Neural progenitor cell (in vitro differentiated cells): ENCODE measurements around the gene ITGB8. TPM values are rescaled to one million over a fixed set of nuclear protein-coding genes. Genes with fewer than 3 reads are reported as not detected.

ENCODE experiments used
- DNase-seq: peaks from one replicate; pipeline ENCODE4 v3.0.0-alpha.2; 2016; ENCODE audit warnings: low spot score
- H2AFZ ChIP-seq: fragments of 200-600 bp; sonication (generic); replicated peaks from 2 replicates; pipeline ENCODE4 v1.6.1; 2016; ENCODE audit warnings: antibody characterized with exemption
- H3F3A ChIP-seq: fragments of 200-600 bp; sonication (generic); 2 replicates; pipeline ENCODE4 v1.6.1; 2016; ENCODE audit warnings: antibody characterized with exemption, low read depth
- H3K27ac ChIP-seq: fragments of 200-600 bp; sonication (generic); 2 replicates; pipeline ENCODE4 v1.5.1; 2016; ENCODE audit warnings: mild to moderate bottlenecking
- H3K27me3 ChIP-seq: fragments of 200-600 bp; sonication (generic); 2 replicates; pipeline ENCODE4 v1.6.1; 2016; ENCODE audit warnings: mild to moderate bottlenecking, moderate library complexity
- H3K36me3 ChIP-seq: fragments of 200-600 bp; sonication (generic); 2 replicates; pipeline ENCODE4 v1.5.1; 2016
- H3K4me1 ChIP-seq: fragments of 200-600 bp; sonication (generic); 2 replicates; pipeline ENCODE4 v1.6.1; 2016; ENCODE audit warnings: mixed run types
- H3K4me2 ChIP-seq: fragments of 200-600 bp; sonication (generic); 2 replicates; pipeline ENCODE4 v1.6.1; 2016
- H3K4me3 ChIP-seq: fragments of 200-600 bp; sonication (generic); 2 replicates; pipeline ENCODE4 v1.5.1; 2016
- H3K79me2 ChIP-seq: fragments of 200-600 bp; sonication (generic); 2 replicates; pipeline ENCODE4 v1.6.1; 2016; ENCODE audit warnings: low read depth
- H3K9ac ChIP-seq: fragments of 200-600 bp; sonication (generic); 2 replicates; pipeline ENCODE4 v1.6.1; 2016
- H3K9me3 ChIP-seq: fragments of 200-600 bp; sonication (generic); 2 replicates; pipeline ENCODE4 v1.5.1; 2016; ENCODE audit warnings: low read depth
- H4K20me1 ChIP-seq: fragments of 200-600 bp; sonication (generic); 2 replicates; pipeline ENCODE4 v1.6.1; 2016; ENCODE audit warnings: low read depth
- H3K27ac Mint-ChIP-seq: 3 replicates; pipeline ENCODE4 v1.8.0; 2021; ENCODE audit warnings: mixed read lengths
- H3K27me3 Mint-ChIP-seq: 2 replicates; pipeline ENCODE4 v1.8.0; 2022; ENCODE audit warnings: low read depth, mild to moderate bottlenecking, inconsistent platforms, moderate library complexity, mixed read lengths; ENCODE audit not compliant: insufficient read depth
- H3K36me3 Mint-ChIP-seq: 3 replicates; pipeline ENCODE4 v1.8.0; 2021; ENCODE audit warnings: mixed read lengths
- H3K4me1 Mint-ChIP-seq: 3 replicates; pipeline ENCODE4 v1.8.0; 2021; ENCODE audit warnings: mixed read lengths
- H3K4me3 Mint-ChIP-seq: 3 replicates; pipeline ENCODE4 v1.8.0; 2021; ENCODE audit warnings: mild to moderate bottlenecking, moderate library complexity, mixed read lengths
- H3K9me3 Mint-ChIP-seq: 3 replicates; pipeline ENCODE4 v1.8.0; 2020; ENCODE audit warnings: mixed read lengths
- CTCF ChIP-seq: fragments of 200-600 bp; sonication (generic); IDR thresholded peaks from 2 replicates; pipeline ENCODE4 v1.5.1; 2017; ENCODE audit warnings: antibody characterized with exemption, mild to moderate bottlenecking
- EZH2 ChIP-seq: fragments of 200-600 bp; sonication (generic); IDR thresholded peaks from 2 replicates; pipeline ENCODE4 v1.6.1; 2017; ENCODE audit warnings: antibody characterized with exemption, mild to moderate bottlenecking, moderate library complexity
- EZH2phosphoT487 ChIP-seq: fragments of 200-600 bp; sonication (generic); IDR thresholded peaks from 2 replicates; pipeline ENCODE4 v1.6.1; 2017; ENCODE audit warnings: antibody characterized with exemption
- total RNA-seq: library from RNA; depleted of rRNA; stranded (reverse); fragments of >200 nt; gene quantifications from 2 replicates; pipeline ENCODE4 v1.2.3, GENCODE V29; 2015; ENCODE audit warnings: low replicate concordance

ITGB8 gene
- total RNA-seq, 1 donor from 2014 or later, result 5.3 TPM

DNA sequence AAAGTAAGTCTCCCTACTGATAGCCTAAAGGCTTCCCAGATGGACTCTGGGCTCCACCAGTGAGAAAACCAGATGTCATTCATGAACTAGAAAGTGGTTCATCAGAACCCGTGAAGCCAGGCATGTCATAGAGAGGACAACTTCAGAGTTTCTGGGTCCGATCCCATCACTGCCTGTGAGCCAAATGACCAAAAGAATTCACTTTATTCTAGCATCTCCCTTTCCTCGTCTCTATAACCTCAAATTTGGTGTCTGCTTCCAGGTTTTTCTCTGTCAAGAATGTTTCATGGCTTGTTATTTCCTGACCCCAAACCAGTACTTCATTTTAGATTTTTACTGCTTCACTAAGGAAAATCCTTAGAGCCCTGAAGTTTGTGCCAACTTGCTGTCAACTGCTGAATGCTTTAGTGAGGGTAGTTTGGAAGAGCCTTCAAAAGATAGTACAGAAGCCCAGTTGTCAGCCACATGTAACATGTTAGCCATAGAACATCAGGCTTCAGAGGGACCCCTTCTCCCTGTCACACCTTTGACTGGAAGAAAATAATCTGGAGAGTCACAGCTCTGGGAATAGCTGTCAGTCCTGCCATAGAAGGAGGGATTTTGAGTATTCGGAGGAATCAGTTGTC is 34.0 kb downstream of the ITGB8 start:
- Mint-ChIP-seq H3K27ac (no peak overlapping the region), H3K36me3 (peaks cover 59% of the 10 kb centered on the region), H3K27me3 (no peaks in the 10 kb centered on the region), H3K4me1 (peaks cover 4% of the 10 kb centered on the region), H3K9me3 (no peaks in the 10 kb centered on the region), H3K4me3 (no peak overlapping the region)
- Histone ChIP-seq H2AFZ (no peak overlapping the region), H3K36me3 (no peaks in the 10 kb centered on the region), H3K79me2 (no peaks in the 10 kb centered on the region), H4K20me1 (no peaks in the 10 kb centered on the region), H3K4me1 (peaks cover 7% of the 10 kb centered on the region), H3K27ac (no peak overlapping the region), H3K27me3 (no peaks in the 10 kb centered on the region), H3K4me2 (no peak overlapping the region), H3K4me3 (no peak overlapping the region), H3K9ac (no peak overlapping the region), H3K9me3 (no peaks in the 10 kb centered on the region), H3F3A (no peaks in the 10 kb centered on the region)
- no peak for DNase-seq
- TF ChIP-seq EZH2phosphoT487 (no peak), EZH2 (no peak), CTCF (no peak)

DNA sequence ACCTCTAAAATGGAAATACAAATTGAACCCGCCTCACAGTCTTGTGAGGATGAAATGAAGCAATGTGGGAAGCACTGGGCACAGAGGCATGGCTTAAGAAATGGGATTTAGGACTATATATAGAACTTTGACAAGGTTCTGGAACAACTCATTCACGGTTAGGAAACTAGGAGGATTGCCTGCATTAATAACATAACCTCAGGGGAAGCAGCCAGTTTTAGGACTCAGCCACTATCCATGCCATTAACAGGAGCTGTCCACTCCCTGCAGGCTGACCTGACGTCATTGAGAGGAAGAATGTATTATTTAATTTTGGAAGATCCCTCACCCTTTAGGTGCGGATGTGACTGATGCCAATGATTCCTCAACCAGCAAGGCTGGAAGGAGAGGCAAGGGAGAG is 34.8 kb downstream of the ITGB8 start:
- H3F3A ChIP-seq, result no peaks in the 10 kb centered on the region
- H3K4me1 ChIP-seq, result peaks cover 7% of the 10 kb centered on the region
- no peak overlapping the region for H3K27ac ChIP-seq
- Mint-ChIP-seq H3K4me1 (peaks cover 4% of the 10 kb centered on the region), H3K27ac (no peak overlapping the region), H3K9me3 (no peaks in the 10 kb centered on the region), H3K27me3 (no peaks in the 10 kb centered on the region), H3K4me3 (no peak overlapping the region), H3K36me3 (peaks cover 53% of the 10 kb centered on the region)
- no peaks in the 10 kb centered on the region for H3K36me3 ChIP-seq
- H3K79me2 ChIP-seq, result no peaks in the 10 kb centered on the region
- TF ChIP-seq EZH2 (no peak), CTCF (no peak), EZH2phosphoT487 (no peak)
- no peak for DNase-seq
- H2AFZ ChIP-seq, result no peak overlapping the region
- H4K20me1 ChIP-seq, result no peaks in the 10 kb centered on the region
- H3K9me3 ChIP-seq, result no peaks in the 10 kb centered on the region
- no peaks in the 10 kb centered on the region for H3K27me3 ChIP-seq
- H3K4me3 ChIP-seq, result no peak overlapping the region
- H3K4me2 ChIP-seq, result no peak overlapping the region
- H3K9ac ChIP-seq, result no peak overlapping the region

- Mint-ChIP-seq H3K27me3 (no peaks in the 10 kb centered on the region), H3K9me3 (no peaks in the 10 kb centered on the region), H3K4me1 (no peaks in the 10 kb centered on the region), H3K27ac (no peak overlapping the region), H3K36me3 (peaks cover 19% of the 10 kb centered on the region), H3K4me3 (no peak overlapping the region)
- Histone ChIP-seq H3K79me2 (no peaks in the 10 kb centered on the region), H4K20me1 (no peaks in the 10 kb centered on the region), H3K9ac (no peak overlapping the region), H3K4me1 (no peaks in the 10 kb centered on the region), H3K4me3 (no peak overlapping the region), H3K36me3 (no peaks in the 10 kb centered on the region), H3K27me3 (no peaks in the 10 kb centered on the region), H3K9me3 (no peaks in the 10 kb centered on the region), H2AFZ (no peak overlapping the region), H3K4me2 (no peak overlapping the region), H3F3A (no peaks in the 10 kb centered on the region), H3K27ac (no peak overlapping the region)
- TF ChIP-seq CTCF (no peak), EZH2 (no peak), EZH2phosphoT487 (no peak)
- DNase-seq, result no peak
Observed at GRCh38 chr7:20374399-20374798, 43.7 kb downstream of the ITGB8 start.
